Upper lobe of left lung (tissue), 6 donors: ENCODE data around the gene NFIL3. TPM values are rescaled to one million over a fixed set of nuclear protein-coding genes. Genes with fewer than 3 reads are reported as not detected.
"Not testable (repeated sequence)": the region's sequence is repeated elsewhere in the genome, so short reads cannot be mapped to it uniquely, and the experiment has no call there.

Source experiments
- ATAC-seq, 2 donors: fragments of 200-7000 bp; cut with Tn5 transposase; one replicate each; pipeline ENCODE4 v1.9.1; 2022; ENCODE audit warnings: mild to moderate bottlenecking in 2 of 2, moderate library complexity in 2 of 2; ENCODE audit not compliant: low FRiP score in 2 of 2
- DNase-seq, 2 donors: peaks; one replicate each; pipeline ENCODE4 v3.0.0-alpha.2; 2019 to 2020
- H3K27ac ChIP-seq, 4 donors: fragments of 200-600 bp; sonication (generic); one replicate each; pipeline ENCODE4 v1.5.1; 2016 to 2019
- H3K27me3 ChIP-seq, 4 donors: fragments of 200-600 bp; sonication (generic); one replicate each; pipeline ENCODE4 v1.5.1; 2017 to 2019
- H3K36me3 ChIP-seq, 4 donors: fragments of 200-600 bp; sonication (generic); one replicate each; pipeline ENCODE4 v1.5.1; 2016 to 2019
- H3K4me1 ChIP-seq, 4 donors: fragments of 200-600 bp; sonication (generic); one replicate each; pipeline ENCODE4 v1.5.1; 2018 to 2019
- H3K4me3 ChIP-seq, 4 donors: fragments of 200-600 bp; sonication (generic); one replicate each; pipeline ENCODE4 v1.5.1; 2017 to 2019; ENCODE audit warnings: mild to moderate bottlenecking in 2 of 4, moderate library complexity in 1 of 4
- H3K9me3 ChIP-seq, 4 donors: fragments of 200-600 bp; sonication (generic); one replicate each; pipeline ENCODE4 v1.5.1; 2018 to 2019
- CTCF ChIP-seq, 6 experiments: fragments of 450-650 bp in 4 of 6; fragments of 200-600 bp in 2 of 6; sonication (generic) in 2 of 6; IDR thresholded peaks; one replicate each; pipeline ENCODE4 v1.5.1; 2016 to 2019; ENCODE audit warnings: antibody characterized with exemption in 6 of 6
- EP300 ChIP-seq, 4 donors: sonication (generic); formaldehyde crosslinking; IDR thresholded peaks; one replicate each; pipeline ENCODE4 v1.5.1; 2017; ENCODE audit warnings: antibody characterized with exemption in 4 of 4, control low read depth in 2 of 4
- POLR2A ChIP-seq, 4 donors: fragments of 450-650 bp; IDR thresholded peaks; one replicate each; pipeline ENCODE4 v1.5.1; 2016 to 2017; ENCODE audit warnings: antibody characterized with exemption in 4 of 4, mild to moderate bottlenecking in 2 of 4
- POLR2AphosphoS5 ChIP-seq, 2 donors: sonication (generic); formaldehyde crosslinking; IDR thresholded peaks; one replicate each; pipeline ENCODE4 v1.5.1; 2017; ENCODE audit warnings: antibody characterized with exemption in 2 of 2
- WGBS, 2 donors: methylation state at CpG; one replicate each; pipeline ENCODE4 v1.1.5; 2017 to 2018; 5-methylcytosine and 5-hydroxymethylcytosine counted together
- total RNA-seq, 6 donors: library from RNA; depleted of rRNA in 4 of 6; stranded (reverse); fragments of >200 nt in 4 of 6; gene quantifications; one replicate each; pipeline versions ENCODE4 v1.1.0 to v1.2.1, GENCODE V29; 2016 to 2021
- donor health status: DM: no; HTN: no; CAD: no; lungs with moderate emphysema.
- donor health status: DM: no; HTN: yes; CAD: no; lungs with severe emphysema.

Gene NFIL3
- total RNA-seq, 6 donors from 2014 or later = 14.7 to 41.3 (median 24.4) TPM

- ATAC-seq = no peak
- peaks cover 0 to 11% (median 7%) of the 10 kb centered on the region in 4 donors for H3K4me1 ChIP-seq
- WGBS, 2 donors = 92 to 93% methylated on average over 4 of the region's 4 CpGs
Measured at GRCh38 chr9:91382298-91382697, 41.3 kb downstream of the NFIL3 start.

GRCh38 chr9:91379426-91379825 is 44.2 kb downstream of the NFIL3 start:
- H3K36me3 ChIP-seq = no peaks in the 10 kb centered on the region
- H3K4me3 ChIP-seq = no peak overlapping the region
- 42 to 44% methylated on average over 3 of the region's 3 CpGs for WGBS, 2 donors
- ATAC-seq (no peak), DNase-seq (no peak)
- no peak for TF ChIP-seq CTCF (IDR thresholded peaks at IDR 0.05)
- H3K4me1 ChIP-seq = peaks cover 13 to 24% (median 16%) of the 10 kb centered on the region in 4 donors
- H3K27me3 ChIP-seq = no peaks in the 10 kb centered on the region
- H3K9me3 ChIP-seq = no peaks in the 10 kb centered on the region
- peak overlapping the region in 1 of 4 donors; percentile 17 for H3K27ac ChIP-seq

More at GRCh38 chr9:91382298-91382697, 41.3 kb downstream of the NFIL3 start:
- no peak for TF ChIP-seq POLR2AphosphoS5 (IDR thresholded peaks at IDR 0.05)
- no peak for TF ChIP-seq EP300 (IDR thresholded peaks at IDR 0.05)
- TF ChIP-seq POLR2A (IDR thresholded peaks at IDR 0.05) = no peak
- no peak for TF ChIP-seq CTCF (IDR thresholded peaks at IDR 0.05)
- Histone ChIP-seq H3K27ac (no peak overlapping the region), H3K27me3 (no peaks in the 10 kb centered on the region), H3K36me3 (no peaks in the 10 kb centered on the region), H3K4me3 (no peak overlapping the region), H3K9me3 (no peaks in the 10 kb centered on the region)
- no peak for DNase-seq

- 45 to 51% methylated on average over 2 of the region's 2 CpGs for WGBS, 2 donors
- H3K27ac ChIP-seq = no peak overlapping the region
- TF ChIP-seq EP300 (IDR thresholded peaks at IDR 0.05) (peak in 1 of 4 donors; percentile 49), POLR2AphosphoS5 (IDR thresholded peaks at IDR 0.05) (peak; percentile 7 to 24), CTCF (IDR thresholded peaks at IDR 0.05) (no peak)
Measured at GRCh38 chr9:91378695-91379127, 44.9 kb downstream of the NFIL3 start.

GRCh38 chr9:91378054-91378453 is 45.6 kb downstream of the NFIL3 start:
- ATAC-seq, H3K4me3 ChIP-seq, H3K9me3 ChIP-seq, H3K27me3 ChIP-seq, H3K27ac ChIP-seq, DNase-seq, H3K36me3 ChIP-seq: not testable (repeated sequence)
- 94 to 95% methylated on average over 3 of the region's 3 CpGs for WGBS, 2 donors
- H3K4me1 ChIP-seq = peaks cover 13 to 24% (median 16%) of the 10 kb centered on the region in 4 donors

More at GRCh38 chr9:91378695-91379127, 44.9 kb downstream of the NFIL3 start:
- Histone ChIP-seq H3K27me3 (no peaks in the 10 kb centered on the region), H3K4me1 (peaks cover 13 to 24% (median 16%) of the 10 kb centered on the region in 4 donors), H3K36me3 (no peaks in the 10 kb centered on the region), H3K4me3 (no peak overlapping the region), H3K9me3 (no peaks in the 10 kb centered on the region)
- DNase-seq (no peak), ATAC-seq (peak in 1 of 2 donors; percentile 69)

- H3K4me3 ChIP-seq = no peak overlapping the region
- no peaks in the 10 kb centered on the region for H3K36me3 ChIP-seq
- peaks cover 13 to 24% (median 16%) of the 10 kb centered on the region in 4 donors for H3K4me1 ChIP-seq
- TF ChIP-seq EP300 (IDR thresholded peaks at IDR 0.05) (peak in 1 of 4 donors; percentile 41), POLR2AphosphoS5 (IDR thresholded peaks at IDR 0.05) (no peak), POLR2A (IDR thresholded peaks at IDR 0.05) (no peak), CTCF (IDR thresholded peaks at IDR 0.05) (no peak)
- H3K27ac ChIP-seq = no peak overlapping the region
- ATAC-seq (peak in 1 of 2 donors; percentile 35), DNase-seq (no peak)
- H3K27me3 ChIP-seq = no peaks in the 10 kb centered on the region
- 40 to 56% methylated on average over 4 of the region's 4 CpGs for WGBS, 2 donors
- H3K9me3 ChIP-seq = no peaks in the 10 kb centered on the region
Measured at GRCh38 chr9:91376239-91376638, 47.4 kb downstream of the NFIL3 start.
